IMR-90 (cell line): ENCODE measurements around the gene ZNF207.

Experiments used
- CTCF ChIP-seq: conservative IDR thresholded peaks from 2 replicates; pipeline ENCODE4 v1.5.1; 2012; ENCODE audit warnings: mild to moderate bottlenecking, low read depth, low read length, improper control_type of control experiment
- POLR2A ChIP-seq: IDR thresholded peaks from 2 replicates; pipeline ENCODE4 v1.6.1; 2012; ENCODE audit warnings: mild to moderate bottlenecking, low read depth, low read length
- RAD21 ChIP-seq: IDR thresholded peaks from 2 replicates; pipeline ENCODE4 v1.6.1; 2012; ENCODE audit warnings: low read length, improper control_type of control experiment
- SMC3 ChIP-seq: fragments of 150-350 bp; IDR thresholded peaks from 2 replicates; pipeline ENCODE4 v1.6.1; 2016; ENCODE audit warnings: low read depth, mild to moderate bottlenecking, antibody characterized with exemption, low read length, moderate library complexity

- TF ChIP-seq CTCF (peak; percentile 96), POLR2A (no peak), SMC3 (peak; percentile 85), RAD21 (peak; percentile 91)
These were observed 30.4 kb upstream of the ZNF207 start for GRCh38 chr17:32319548-32319905.
